Measurements from ENCODE around the gene QRFPR.
"Not testable (repeated sequence)": the region's sequence is repeated elsewhere in the genome, so short reads cannot be mapped to it uniquely, and the experiment has no call there.

QRFPR gene

DNA sequence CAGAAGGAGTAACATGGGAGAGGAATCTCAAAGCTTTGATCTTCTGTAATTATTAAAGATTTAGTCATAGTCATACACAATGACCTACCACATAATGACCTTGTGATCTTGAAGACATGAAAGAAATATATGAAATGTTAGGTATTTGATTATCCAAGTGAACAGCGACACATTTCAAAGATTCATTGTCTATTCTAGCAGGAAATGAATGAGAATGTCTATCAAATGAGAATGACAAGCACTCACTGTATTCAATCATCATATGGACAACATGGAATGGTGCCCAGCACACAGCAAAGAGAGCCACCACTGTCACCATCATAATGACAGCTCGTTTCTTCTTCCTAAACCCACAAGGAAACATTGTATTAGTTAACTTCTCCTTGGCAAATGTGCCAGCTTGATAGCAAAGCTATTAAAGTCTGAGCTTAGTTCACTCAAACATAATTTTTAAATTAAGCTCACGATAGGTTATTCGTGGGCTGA is 50.6 kb downstream of the QRFPR start:
- in situ Hi-C loops (cut with MboI; ENCODE audit: low sequenced_read_pairs, unreplicated experiment) = no loop called here
- DNase-seq (ENCODE audit: low spot score) = no peak
- TF ChIP-seq, protein P1, sequence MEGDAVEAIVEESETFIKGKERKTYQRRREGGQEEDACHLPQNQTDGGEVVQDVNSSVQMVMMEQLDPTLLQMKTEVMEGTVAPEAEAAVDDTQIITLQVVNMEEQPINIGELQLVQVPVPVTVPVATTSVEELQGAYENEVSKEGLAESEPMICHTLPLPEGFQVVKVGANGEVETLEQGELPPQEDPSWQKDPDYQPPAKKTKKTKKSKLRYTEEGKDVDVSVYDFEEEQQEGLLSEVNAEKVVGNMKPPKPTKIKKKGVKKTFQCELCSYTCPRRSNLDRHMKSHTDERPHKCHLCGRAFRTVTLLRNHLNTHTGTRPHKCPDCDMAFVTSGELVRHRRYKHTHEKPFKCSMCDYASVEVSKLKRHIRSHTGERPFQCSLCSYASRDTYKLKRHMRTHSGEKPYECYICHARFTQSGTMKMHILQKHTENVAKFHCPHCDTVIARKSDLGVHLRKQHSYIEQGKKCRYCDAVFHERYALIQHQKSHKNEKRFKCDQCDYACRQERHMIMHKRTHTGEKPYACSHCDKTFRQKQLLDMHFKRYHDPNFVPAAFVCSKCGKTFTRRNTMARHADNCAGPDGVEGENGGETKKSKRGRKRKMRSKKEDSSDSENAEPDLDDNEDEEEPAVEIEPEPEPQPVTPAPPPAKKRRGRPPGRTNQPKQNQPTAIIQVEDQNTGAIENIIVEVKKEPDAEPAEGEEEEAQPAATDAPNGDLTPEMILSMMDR (IDR thresholded peaks at IDR 0.05; ENCODE audit: borderline replicate concordance, control extremely low read depth, extremely low read depth, insufficient read depth, missing control alignments) = no peak

DNA sequence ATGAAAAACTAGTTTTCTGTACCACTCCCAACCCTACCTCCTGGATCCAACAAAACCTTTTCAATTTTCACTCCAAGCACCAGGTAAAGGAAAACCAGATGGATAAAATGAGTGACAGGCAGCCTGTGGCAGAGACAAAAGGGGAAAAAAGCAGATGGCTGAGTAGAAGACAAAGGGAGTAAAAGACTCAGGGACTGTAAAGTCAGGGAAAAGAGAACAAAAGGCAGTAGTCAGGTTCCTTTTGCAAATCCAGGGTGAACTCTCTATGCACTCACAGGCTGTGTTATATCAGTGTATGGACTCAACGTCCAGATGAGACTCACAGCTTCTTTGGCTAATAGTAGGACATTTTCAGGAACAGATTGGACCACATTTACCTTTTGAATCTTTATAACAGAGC is 54.2 kb downstream of the QRFPR start:
- TF ChIP-seq, protein P1 (IDR thresholded peaks at IDR 0.05; ENCODE audit: borderline replicate concordance, control extremely low read depth, extremely low read depth, insufficient read depth, missing control alignments) = no peak
- in situ Hi-C loops (cut with MboI; ENCODE audit: low sequenced_read_pairs, unreplicated experiment) = no loop called here
- DNase-seq (ENCODE audit: low spot score) = no peak

DNA sequence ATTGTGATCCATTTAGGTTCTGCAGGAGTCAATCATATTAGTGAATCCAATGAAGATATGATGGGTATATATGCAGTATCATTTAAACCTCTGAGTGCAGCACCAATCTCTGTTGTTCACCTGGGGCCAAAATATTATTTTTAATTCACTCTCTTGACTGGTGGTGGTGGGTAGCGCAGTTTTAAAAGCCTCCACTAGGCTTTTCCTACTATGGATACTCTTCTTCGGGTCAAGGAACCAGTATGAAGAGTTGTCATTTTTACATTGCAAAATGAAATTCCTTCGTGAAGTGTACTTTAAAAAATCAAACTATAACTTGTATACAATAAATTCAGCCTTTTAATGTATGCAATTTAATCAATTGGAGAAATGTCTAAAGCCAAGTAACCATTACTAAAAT is 56.5 kb downstream of the QRFPR start:
- TF ChIP-seq, protein P1 (IDR thresholded peaks at IDR 0.05; ENCODE audit: borderline replicate concordance, control extremely low read depth, extremely low read depth, insufficient read depth, missing control alignments) = no peak
- in situ Hi-C loops (cut with MboI; ENCODE audit: low sequenced_read_pairs, unreplicated experiment) = no loop called here
- no peak for DNase-seq (ENCODE audit: low spot score)

DNA sequence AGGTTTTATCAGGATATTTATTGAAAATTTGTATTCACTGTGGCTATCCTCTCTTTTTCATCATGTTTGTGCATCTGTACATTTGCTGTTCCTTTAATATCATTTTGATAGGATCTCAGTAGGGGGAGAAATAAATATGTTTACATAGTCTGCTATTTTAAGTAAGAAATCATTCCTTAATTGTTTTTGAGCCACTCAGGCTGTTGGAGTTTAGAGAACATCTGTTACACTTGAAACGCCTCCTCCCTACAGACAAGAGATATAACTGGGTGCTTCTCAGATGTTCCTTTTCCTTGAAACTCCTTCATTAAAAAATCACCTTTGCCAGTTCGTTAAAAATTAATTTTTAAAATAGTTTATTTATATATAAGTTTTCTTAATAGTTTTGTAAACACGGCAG is 59.4 kb downstream of the QRFPR start:
- no peak for DNase-seq (ENCODE audit: low spot score)
- TF ChIP-seq, protein P1 (IDR thresholded peaks at IDR 0.05; ENCODE audit: borderline replicate concordance, control extremely low read depth, extremely low read depth, insufficient read depth, missing control alignments) = no peak

DNA sequence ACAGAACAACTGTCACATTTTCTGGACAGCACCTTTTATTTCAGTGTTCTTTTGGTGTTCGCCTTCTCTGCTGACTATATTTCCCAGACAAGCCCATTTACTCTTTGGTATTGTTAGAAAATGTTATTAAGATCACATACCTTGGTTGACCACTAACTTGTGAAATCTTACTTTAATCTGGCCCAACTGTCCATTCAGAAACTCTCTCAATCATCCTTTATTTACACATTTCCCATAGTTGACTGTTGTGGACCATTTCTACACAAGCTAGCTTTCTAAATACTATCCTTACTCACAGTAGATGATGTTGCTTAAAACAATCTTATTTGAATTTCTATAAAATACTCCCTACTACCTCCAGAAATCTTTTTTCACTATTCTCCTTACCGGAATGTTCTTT is 64.7 kb downstream of the QRFPR start:
- DNase-seq (ENCODE audit: low spot score) = no peak
- in situ Hi-C loops (cut with MboI; ENCODE audit: low sequenced_read_pairs, unreplicated experiment) = no loop called here
- TF ChIP-seq, protein P1 (IDR thresholded peaks at IDR 0.05; ENCODE audit: borderline replicate concordance, control extremely low read depth, extremely low read depth, insufficient read depth, missing control alignments) = no peak

More for the DNA sequence above, 59.4 kb downstream of the QRFPR start:
- in situ Hi-C loops (cut with MboI; ENCODE audit: low sequenced_read_pairs, unreplicated experiment) = no loop called here

DNA sequence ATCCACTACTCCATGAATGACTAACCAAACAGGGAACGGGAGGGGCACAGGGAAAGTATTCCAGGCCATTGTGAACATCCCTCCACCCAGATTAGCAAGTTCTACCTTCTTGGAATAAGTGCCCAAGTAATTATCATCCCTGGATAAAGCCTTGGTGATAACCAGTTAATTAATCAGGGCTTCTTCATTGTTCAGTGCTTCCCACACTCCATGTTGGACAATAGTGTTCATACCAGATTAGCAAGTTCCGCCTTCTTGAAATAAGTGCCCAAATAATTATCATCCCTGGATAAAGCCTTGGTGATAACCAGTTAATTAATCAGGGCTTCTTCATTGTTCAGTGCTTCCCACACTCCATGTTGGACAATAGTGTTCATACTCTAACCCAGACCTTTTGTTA is 67.4 kb downstream of the QRFPR start:
- in situ Hi-C loops (cut with MboI; ENCODE audit: low sequenced_read_pairs, unreplicated experiment); DNase-seq (ENCODE audit: low spot score): not testable (repeated sequence)

DNA sequence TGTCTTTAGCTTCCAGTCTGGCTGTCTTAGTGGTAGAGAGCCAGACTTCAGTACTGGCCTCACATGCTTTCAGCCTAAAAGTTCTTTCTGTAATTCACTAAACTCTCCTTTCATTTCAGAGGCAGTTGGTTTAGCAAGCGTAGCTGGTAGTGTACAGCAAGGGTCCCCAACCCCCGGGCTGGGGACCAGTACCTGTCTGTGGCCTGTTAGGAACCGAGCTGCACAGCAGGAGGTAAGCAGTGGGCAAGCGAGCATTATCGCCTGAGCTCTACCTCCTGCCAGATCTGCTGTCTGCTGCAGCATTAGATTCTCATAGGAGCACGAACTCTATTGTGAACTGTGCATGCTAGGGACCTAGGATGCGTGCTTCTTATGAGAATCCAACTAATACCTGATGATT is 72.0 kb downstream of the QRFPR start:
- in situ Hi-C loops (cut with MboI; ENCODE audit: low sequenced_read_pairs, unreplicated experiment) = loop anchor here (5.0 kb wide), 1 partner anchor 117 kb away; no protein-coding TSS in a partner anchor
- TF ChIP-seq, protein P1 (IDR thresholded peaks at IDR 0.05; ENCODE audit: borderline replicate concordance, control extremely low read depth, extremely low read depth, insufficient read depth, missing control alignments) = no peak
- DNase-seq (ENCODE audit: low spot score) = no peak
